Activated gamma-delta T cell treated with Interleukin-2 at 50 U/mL for 16 hours (primary cell): ENCODE results near the gene SPATS2.
"Not testable (repeated sequence)": the region's sequence is repeated elsewhere in the genome, so short reads cannot be mapped to it uniquely, and the experiment has no call there.

ENCODE experiments used
- DNase-seq: peaks from one replicate; pipeline ENCODE4 v3.0.0-alpha.2; 2020

SPATS2 gene

GRCh38 chr12:49478949-49479664 lies 111.8 kb downstream of the SPATS2 start:
- DNase-seq: no peak

- DNase-seq: no peak
These were observed 115.1 kb downstream of the SPATS2 start for GRCh38 chr12:49482095-49483051.

- DNase-seq: no peak
These were observed 116.4 kb downstream of the SPATS2 start for GRCh38 chr12:49483619-49484018.

- DNase-seq: no peak
These were observed 120.3 kb downstream of the SPATS2 start for GRCh38 chr12:49487605-49488004.

- DNase-seq: no peak
These were observed 121.9 kb downstream of the SPATS2 start for GRCh38 chr12:49489154-49489553.

- DNase-seq: no peak
These were observed 122.5 kb downstream of the SPATS2 start for GRCh38 chr12:49489720-49490119.

GRCh38 chr12:49491823-49492222 lies 124.6 kb downstream of the SPATS2 start:
- DNase-seq: no peak

- no peak for DNase-seq
These were observed 126.6 kb downstream of the SPATS2 start for GRCh38 chr12:49493900-49494299.

- no peak for DNase-seq
These were observed 129.4 kb downstream of the SPATS2 start for GRCh38 chr12:49496417-49497360.

- DNase-seq: no peak
These were observed 134.6 kb downstream of the SPATS2 start for GRCh38 chr12:49501895-49502294.

GRCh38 chr12:49502590-49502989 lies 135.3 kb downstream of the SPATS2 start:
- no peak for DNase-seq

- DNase-seq: no peak
These were observed 136.5 kb downstream of the SPATS2 start for GRCh38 chr12:49503674-49504180.

- no peak for DNase-seq
These were observed 138.4 kb downstream of the SPATS2 start for GRCh38 chr12:49505672-49506071.

GRCh38 chr12:49507139-49507538 lies 139.9 kb downstream of the SPATS2 start:
- DNase-seq: no peak

- DNase-seq: not testable (repeated sequence)
These were observed 142.4 kb downstream of the SPATS2 start for GRCh38 chr12:49509681-49510080.

GRCh38 chr12:49511410-49511809 lies 144.1 kb downstream of the SPATS2 start:
- no peak for DNase-seq

- DNase-seq: no peak
These were observed 145.3 kb downstream of the SPATS2 start for GRCh38 chr12:49512546-49512945.

GRCh38 chr12:49515266-49515665 lies 148.0 kb downstream of the SPATS2 start:
- no peak for DNase-seq

- DNase-seq: no peak
These were observed 151.8 kb downstream of the SPATS2 start for GRCh38 chr12:49518914-49519573.

GRCh38 chr12:49519574-49519936 lies 152.3 kb downstream of the SPATS2 start:
- DNase-seq: no peak

- DNase-seq: no peak
These were observed 154.1 kb downstream of the SPATS2 start for GRCh38 chr12:49521389-49521788.

GRCh38 chr12:49524660-49525324 lies 157.5 kb downstream of the SPATS2 start:
- no peak for DNase-seq
